GM18498 (cell line): Measurements from ENCODE around the gene BEST2.
"Not testable (repeated sequence)": the region's sequence is repeated elsewhere in the genome, so short reads cannot be mapped to it uniquely, and the experiment has no call there.

Source experiments
- ATAC-seq: cut with Tn5 transposase; IDR thresholded peaks from one replicate; pipeline ENCODE4 v1.9.1; 2021; ENCODE audit warnings: mild to moderate bottlenecking, moderate library complexity; ENCODE audit not compliant: unreplicated experiment

Gene BEST2

GRCh38 chr19:12797141-12797587 is 45.6 kb downstream of the BEST2 start:
- no peak for ATAC-seq

GRCh38 chr19:12797607-12798006 is 46.0 kb downstream of the BEST2 start:
- ATAC-seq = not testable (repeated sequence)

- ATAC-seq = no peak
Measured at GRCh38 chr19:12799742-12800465, 48.3 kb downstream of the BEST2 start.

GRCh38 chr19:12800466-12800770 is 48.8 kb downstream of the BEST2 start:
- no peak for ATAC-seq

- no peak for ATAC-seq
Measured at GRCh38 chr19:12800923-12801465, 49.4 kb downstream of the BEST2 start.

- ATAC-seq = no peak
Measured at GRCh38 chr19:12801466-12802266, 50.1 kb downstream of the BEST2 start, which contains the start of the genes PRDX2 and THSD8. PRDX2 (minus strand) TSS chr19:12801800; CDS start chr19:12801261, 539 bp downstream. THSD8 (plus strand) TSS chr19:12802069; CDS start chr19:12802072, 3 bp downstream.

GRCh38 chr19:12802267-12803106 is 50.9 kb downstream of the BEST2 start:
- no peak for ATAC-seq

GRCh38 chr19:12804051-12804450 is 52.5 kb downstream of the BEST2 start:
- no peak for ATAC-seq

- peak; percentile 87 for ATAC-seq
Measured at GRCh38 chr19:12806242-12807081, 54.9 kb downstream of the BEST2 start, which contains the start of gene RNASEH2A. RNASEH2A (plus strand) TSS chr19:12806584; CDS start chr19:12806674, 90 bp downstream.
